Adrenal gland (tissue), 5 donors: ENCODE results near the gene OR14A16.

Experiments used
- CTCF ChIP-seq, 6 experiments: fragments of 450-650 bp in 4 of 6; fragments of 200-600 bp in 2 of 6; sonication (generic) in 1 of 6; IDR thresholded peaks; 1 replicate in 5 of 6; 2 replicates in 1 of 6; pipeline versions ENCODE4 v1.5.1 to v1.8.0; 2016 to 2021; ENCODE audit warnings: antibody characterized with exemption in 6 of 6, mild to moderate bottlenecking in 2 of 6, moderate library complexity in 1 of 6
- POLR2A ChIP-seq, 2 donors: fragments of 450-650 bp; IDR thresholded peaks; one replicate each; pipeline ENCODE4 v1.6.1; 2017; ENCODE audit warnings: antibody characterized with exemption in 2 of 2, mild to moderate bottlenecking in 2 of 2, moderate library complexity in 1 of 2
- donor health status: DM: no; HTN: no; CAD: no.

GRCh38 chr1:247845693-247846017, 21.7 kb upstream of the OR14A16 start:
- TF ChIP-seq POLR2A (IDR thresholded peaks at IDR 0.05) = no peak
- TF ChIP-seq CTCF (IDR thresholded peaks at IDR 0.05) = no peak
